Right atrium auricular region (tissue), 2 donors: ENCODE data around the gene MTHFD2L. TPM values are rescaled to one million over a fixed set of nuclear protein-coding genes. Genes with fewer than 3 reads are reported as not detected.
A peak's percentile ranks its signal among the peaks of the same experiment; 100 is the strongest.

Experiments used
- DNase-seq: peaks from one replicate; pipeline ENCODE4 v3.0.0-alpha.2; 2019; ENCODE audit warnings: low spot score
- H3K27ac ChIP-seq, 2 donors: fragments of 200-600 bp; sonication (generic); 1 replicate in 1 of 2; 2 replicates in 1 of 2; pipeline ENCODE4 v1.5.1; 2016 to 2019
- H3K27me3 ChIP-seq, 2 donors: fragments of 200-600 bp; sonication (generic); one replicate each; pipeline versions ENCODE4 v1.5.1 to v1.6.0; 2017 to 2019
- H3K36me3 ChIP-seq: fragments of 200-600 bp; sonication (generic); one replicate; pipeline ENCODE4 v1.5.1; 2016
- H3K4me1 ChIP-seq, 2 donors: fragments of 200-600 bp; sonication (generic); one replicate each; pipeline versions ENCODE4 v1.5.1 to v1.6.0; 2017 to 2019
- H3K4me3 ChIP-seq, 2 donors: fragments of 200-600 bp; sonication (generic); 1 replicate in 1 of 2; 2 replicates in 1 of 2; pipeline ENCODE4 v1.5.1; 2017 to 2019; ENCODE audit warnings: mild to moderate bottlenecking in 1 of 2, moderate library complexity in 1 of 2
- H3K9me3 ChIP-seq, 2 donors: fragments of 200-600 bp; sonication (generic); one replicate each; pipeline ENCODE4 v1.5.1; 2019
- CTCF ChIP-seq, 2 donors: fragments of 200-600 bp; sonication (generic); IDR thresholded peaks; one replicate each; pipeline ENCODE4 v1.5.1; 2019; ENCODE audit warnings: antibody characterized with exemption in 2 of 2
- total RNA-seq, 2 donors: library from RNA; depleted of rRNA; stranded (reverse); fragments of >200 nt; gene quantifications; one replicate each; pipeline ENCODE4 v1.1.0, GENCODE V29; 2016

The MTHFD2L gene
- total RNA-seq, 2 donors from 2014 or later: 8.3 to 11.5 TPM

- TF ChIP-seq CTCF (IDR thresholded peaks at IDR 0.05): no peak
- no peak for DNase-seq
These were observed 46.5 kb upstream of the MTHFD2L start for GRCh38 chr4:74111306-74111975.

GRCh38 chr4:74111990-74112389 is 45.9 kb upstream of the MTHFD2L start:
- no peaks in the 10 kb centered on the region for H3K27me3 ChIP-seq
- H3K4me3 ChIP-seq: no peak overlapping the region
- H3K4me1 ChIP-seq: peaks cover 0 to 45% of the 10 kb centered on the region in 2 donors
- H3K36me3 ChIP-seq: no peaks in the 10 kb centered on the region
- no peak for DNase-seq
- H3K27ac ChIP-seq: peak overlapping the region; percentile 49 to 76
- no peaks in the 10 kb centered on the region for H3K9me3 ChIP-seq
- TF ChIP-seq CTCF (IDR thresholded peaks at IDR 0.05): no peak

More at GRCh38 chr4:74111306-74111975, 46.5 kb upstream of the MTHFD2L start:
- Histone ChIP-seq H3K36me3 (no peaks in the 10 kb centered on the region), H3K9me3 (no peaks in the 10 kb centered on the region), H3K27ac (peak overlapping the region; percentile 49 to 76), H3K4me1 (peaks cover 0 to 40% of the 10 kb centered on the region in 2 donors), H3K4me3 (no peak overlapping the region), H3K27me3 (no peaks in the 10 kb centered on the region)

GRCh38 chr4:74112399-74113105 is 45.4 kb upstream of the MTHFD2L start:
- DNase-seq: no peak
- Histone ChIP-seq H3K9me3 (no peaks in the 10 kb centered on the region), H3K27me3 (no peaks in the 10 kb centered on the region), H3K4me3 (no peak overlapping the region), H3K4me1 (peaks cover 0 to 51% of the 10 kb centered on the region in 2 donors), H3K36me3 (no peaks in the 10 kb centered on the region), H3K27ac (peak overlapping the region; percentile 49 to 76)
- TF ChIP-seq CTCF (IDR thresholded peaks at IDR 0.05): no peak

GRCh38 chr4:74114234-74114633 is 43.7 kb upstream of the MTHFD2L start:
- DNase-seq: no peak
- Histone ChIP-seq H3K27ac (no peak overlapping the region), H3K9me3 (no peaks in the 10 kb centered on the region), H3K27me3 (no peaks in the 10 kb centered on the region), H3K4me3 (no peak overlapping the region), H3K4me1 (peaks cover 0 to 47% of the 10 kb centered on the region in 2 donors), H3K36me3 (no peaks in the 10 kb centered on the region)
- no peak for TF ChIP-seq CTCF (IDR thresholded peaks at IDR 0.05)

GRCh38 chr4:74117024-74117534 is 40.8 kb upstream of the MTHFD2L start:
- Histone ChIP-seq H3K4me3 (no peak overlapping the region), H3K36me3 (no peaks in the 10 kb centered on the region), H3K9me3 (no peaks in the 10 kb centered on the region), H3K4me1 (peaks cover 0 to 24% of the 10 kb centered on the region in 2 donors), H3K27me3 (no peaks in the 10 kb centered on the region), H3K27ac (peak overlapping the region; percentile 47 to 66)
- peak; percentile 88 for DNase-seq
- no peak for TF ChIP-seq CTCF (IDR thresholded peaks at IDR 0.05)
